ENCODE measurements around the gene PIGA.
A peak's percentile ranks its signal among the peaks of the same experiment; 100 is the strongest.
"Not testable (repeated sequence)": the region's sequence is repeated elsewhere in the genome, so short reads cannot be mapped to it uniquely, and the experiment has no call there.

The PIGA gene

DNA sequence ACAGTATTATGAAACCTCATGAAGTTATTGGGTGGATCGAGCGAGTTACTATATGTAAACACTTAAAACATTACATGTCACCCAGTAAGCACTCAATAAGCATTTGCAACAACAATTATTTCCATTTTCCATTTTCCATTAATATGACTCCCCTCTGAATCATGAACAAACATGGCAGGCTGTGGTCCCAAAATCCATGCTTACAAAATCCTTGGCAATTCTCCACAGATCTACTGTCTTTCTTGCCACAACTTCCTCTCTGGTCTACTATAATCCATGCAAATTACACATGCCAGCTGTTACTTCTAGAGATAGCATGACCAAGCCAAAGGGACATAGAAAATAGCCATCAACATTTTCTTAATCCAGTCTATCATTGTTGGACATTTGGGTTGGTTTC, 41.9 kb downstream of the PIGA start:
- no peak overlapping the region for H3K9ac ChIP-seq (ENCODE audit: low read length)
- H3K4me3 ChIP-seq (ENCODE audit: low read depth, low read length): no peak overlapping the region
- no peaks in the 10 kb centered on the region for H3K9me3 ChIP-seq (ENCODE audit: control insufficient read depth, insufficient read depth, low read depth, low read length)
- H3K27ac ChIP-seq (ENCODE audit: low read depth, low read length): no peak overlapping the region
- no peaks in the 10 kb centered on the region for H3K4me1 ChIP-seq (ENCODE audit: control insufficient read depth, insufficient read depth, low read length)
- H3K36me3 ChIP-seq (ENCODE audit: control insufficient read depth, insufficient read depth, low read length): no peaks in the 10 kb centered on the region
- H3K27me3 ChIP-seq (ENCODE audit: control insufficient read depth, insufficient read depth, low read length): peaks cover 3% of the 10 kb centered on the region; the same call in 1 of the 2 replicates

DNA sequence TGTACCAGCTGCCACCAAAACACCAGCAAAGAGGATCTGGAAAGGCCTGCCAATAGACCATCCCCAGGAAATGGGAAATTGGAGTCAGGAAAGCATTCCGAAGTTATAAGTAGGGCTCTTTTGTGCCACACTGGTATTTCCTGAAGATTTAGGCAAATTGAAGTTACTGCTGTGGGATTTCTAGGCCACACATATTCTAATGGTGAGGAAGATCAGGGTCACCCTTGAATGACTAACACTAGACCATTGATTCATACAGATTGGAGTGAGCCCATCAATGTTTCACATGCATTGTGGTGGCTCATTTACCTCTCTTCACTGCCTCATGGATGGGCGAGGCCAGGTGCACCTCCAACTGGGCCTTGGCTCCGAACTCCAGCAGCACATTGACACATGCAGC, 42.5 kb downstream of the PIGA start:
- H3K4me3 ChIP-seq (ENCODE audit: low read depth, low read length): no peak overlapping the region
- no peaks in the 10 kb centered on the region for H3K9me3 ChIP-seq (ENCODE audit: control insufficient read depth, insufficient read depth, low read depth, low read length)
- H3K27me3 ChIP-seq (ENCODE audit: control insufficient read depth, insufficient read depth, low read length): peaks cover 3% of the 10 kb centered on the region; the same call in 1 of the 2 replicates
- H3K36me3 ChIP-seq (ENCODE audit: control insufficient read depth, insufficient read depth, low read length): no peaks in the 10 kb centered on the region
- H3K27ac ChIP-seq (ENCODE audit: low read depth, low read length): no peak overlapping the region
- H3K9ac ChIP-seq (ENCODE audit: low read length): no peak overlapping the region
- no peaks in the 10 kb centered on the region for H3K4me1 ChIP-seq (ENCODE audit: control insufficient read depth, insufficient read depth, low read length)

DNA sequence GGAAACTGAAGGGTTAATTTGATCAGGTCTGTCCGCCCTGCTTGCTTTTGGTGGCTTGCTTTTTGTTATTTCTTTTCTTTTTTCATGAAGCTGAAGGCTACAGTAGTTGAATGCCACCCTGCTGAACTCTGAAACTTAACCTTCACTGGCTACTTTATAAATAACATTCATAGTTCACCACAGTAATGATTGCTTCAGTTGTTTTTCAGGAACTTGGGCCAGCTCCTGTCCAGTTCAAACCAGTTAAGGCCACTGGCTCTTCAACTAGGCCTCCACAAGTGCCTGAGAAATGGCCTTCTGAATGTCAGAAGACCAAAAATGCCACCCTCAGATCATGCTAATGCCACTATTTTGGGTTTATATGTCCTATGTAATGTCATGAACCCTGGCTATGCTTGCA, 57.7 kb downstream of the PIGA start:
- H3K9me3 ChIP-seq (ENCODE audit: control insufficient read depth, insufficient read depth, low read depth, low read length): no peaks in the 10 kb centered on the region; the same call in 1 of the 2 replicates
- H3K4me1 ChIP-seq (ENCODE audit: control insufficient read depth, insufficient read depth, low read length): no peaks in the 10 kb centered on the region
- no peaks in the 10 kb centered on the region for H3K36me3 ChIP-seq (ENCODE audit: control insufficient read depth, insufficient read depth, low read length)
- peaks cover 2% of the 10 kb centered on the region; the same call in 1 of the 2 replicates for H3K27me3 ChIP-seq (ENCODE audit: control insufficient read depth, insufficient read depth, low read length)
- no peak overlapping the region for H3K4me3 ChIP-seq (ENCODE audit: low read depth, low read length)
- no peak overlapping the region for H3K27ac ChIP-seq (ENCODE audit: low read depth, low read length)
- H3K9ac ChIP-seq (ENCODE audit: low read length): no peak overlapping the region

DNA sequence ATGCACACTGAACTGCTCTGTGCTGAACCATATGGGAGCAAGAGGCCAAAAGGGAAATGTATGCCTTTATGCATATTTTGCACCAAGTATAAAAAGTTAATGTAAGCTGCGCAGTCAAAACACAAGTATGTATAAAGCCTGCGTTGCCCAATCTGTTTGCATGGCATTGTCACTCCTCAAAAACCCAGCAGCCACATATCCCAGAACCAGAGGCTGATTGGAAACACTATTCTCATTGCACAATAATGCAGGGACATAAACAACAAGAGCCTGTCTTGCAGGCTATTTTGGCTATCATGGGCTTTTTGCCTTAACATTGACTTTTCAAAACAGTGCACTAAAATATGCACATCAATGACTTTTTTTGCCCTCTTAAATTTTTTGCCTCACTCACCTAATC, 60.4 kb downstream of the PIGA start:
- Histone ChIP-seq H3K4me3 (ENCODE audit: low read depth, low read length) (no peak overlapping the region), H3K36me3 (ENCODE audit: control insufficient read depth, insufficient read depth, low read length) (no peaks in the 10 kb centered on the region), H3K9ac (ENCODE audit: low read length) (no peak overlapping the region), H3K9me3 (ENCODE audit: control insufficient read depth, insufficient read depth, low read depth, low read length) (no peaks in the 10 kb centered on the region; the same call in 1 of the 2 replicates), H3K27ac (ENCODE audit: low read depth, low read length) (no peak overlapping the region), H3K27me3 (ENCODE audit: control insufficient read depth, insufficient read depth, low read length) (no peaks in the 10 kb centered on the region; the same call in 1 of the 2 replicates), H3K4me1 (ENCODE audit: control insufficient read depth, insufficient read depth, low read length) (peaks cover 5% of the 10 kb centered on the region)

- H3K9ac ChIP-seq (ENCODE audit: low read length); H3K27ac ChIP-seq (ENCODE audit: low read depth, low read length): not testable (repeated sequence)
Measured at GRCh38 chrX:15273275-15273674, 62.0 kb downstream of the PIGA start.

GRCh38 chrX:15271757-15272156, 63.6 kb downstream of the PIGA start:
- Histone ChIP-seq H3K27me3 (ENCODE audit: control insufficient read depth, insufficient read depth, low read length) (no peaks in the 10 kb centered on the region; the same call in 1 of the 2 replicates), H3K4me1 (ENCODE audit: control insufficient read depth, insufficient read depth, low read length) (peaks cover 12% of the 10 kb centered on the region)

More at GRCh38 chrX:15273275-15273674, 62.0 kb downstream of the PIGA start:
- not testable (repeated sequence) for H3K36me3 ChIP-seq (ENCODE audit: control insufficient read depth, insufficient read depth, low read length); H3K4me3 ChIP-seq (ENCODE audit: low read depth, low read length); H3K9me3 ChIP-seq (ENCODE audit: control insufficient read depth, insufficient read depth, low read depth, low read length); H3K27me3 ChIP-seq (ENCODE audit: control insufficient read depth, insufficient read depth, low read length)
- H3K4me1 ChIP-seq (ENCODE audit: control insufficient read depth, insufficient read depth, low read length): peaks cover 12% of the 10 kb centered on the region

DNA sequence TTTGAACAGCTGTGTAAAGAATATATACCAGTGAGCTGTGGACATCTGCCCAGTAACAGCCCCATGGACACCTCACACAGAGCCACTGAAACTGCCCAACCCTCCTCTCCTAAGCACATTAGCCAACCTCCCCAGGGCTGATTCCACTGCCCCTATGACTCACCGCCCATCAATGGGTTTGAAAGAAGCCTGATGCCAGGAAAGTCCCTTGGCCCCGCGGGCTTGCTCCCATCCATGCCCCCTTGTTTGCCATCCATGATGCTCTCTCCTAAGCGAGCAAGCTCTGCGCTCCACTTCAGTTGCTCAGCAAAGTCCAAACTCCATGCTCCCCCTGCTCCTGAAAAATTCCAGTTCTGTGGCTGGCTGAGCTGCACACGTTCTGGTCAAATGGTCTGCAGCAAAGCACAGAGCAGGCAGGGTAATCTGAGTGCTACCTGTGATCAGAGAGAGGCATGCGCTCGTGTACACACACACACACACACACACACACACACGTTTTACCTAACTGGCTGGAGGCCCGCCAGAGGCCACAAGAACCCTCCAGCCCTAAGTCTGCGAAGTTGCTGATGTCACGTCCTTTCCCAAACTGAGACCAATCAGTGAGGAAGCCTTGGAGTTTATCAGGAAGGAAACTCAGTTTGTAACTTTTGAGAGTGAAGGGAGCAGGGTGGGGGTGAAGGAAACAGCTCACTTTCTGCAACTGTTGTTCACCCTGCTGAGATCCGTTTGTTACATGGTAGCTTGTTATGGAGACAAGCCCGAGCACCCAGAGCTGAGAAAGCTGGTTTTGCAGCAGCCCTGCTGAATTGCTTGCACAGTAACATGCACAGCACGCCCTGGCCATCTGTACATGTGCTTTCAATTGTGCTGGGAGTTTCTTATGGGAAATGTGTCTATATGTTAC, 65.5 kb downstream of the PIGA start, which contains the start of gene ASB9:
Gene ASB9 (minus strand): TSS at position 466 of the 904 bp plus-strand sequence. CDS start 209 bp downstream, at position 257.
- Histone ChIP-seq H3K4me1 (ENCODE audit: control insufficient read depth, insufficient read depth, low read length) (peaks cover 12% of the 10 kb centered on the region), H3K4me3 (ENCODE audit: low read depth, low read length) (peak within 1 kb of the TSS; percentile 34; the same call in 1 of the 2 replicates), H3K9ac (ENCODE audit: low read length) (peak within 1 kb of the TSS; percentile 20), H3K27me3 (ENCODE audit: control insufficient read depth, insufficient read depth, low read length) (peaks cover 3% of the 10 kb centered on the region; the same call in 1 of the 2 replicates), H3K27ac (ENCODE audit: low read depth, low read length) (no peak within 1 kb of the TSS), H3K36me3 (ENCODE audit: control insufficient read depth, insufficient read depth, low read length) (no peaks in the 10 kb centered on the region), H3K9me3 (ENCODE audit: control insufficient read depth, insufficient read depth, low read depth, low read length) (peaks cover 2% of the 10 kb centered on the region; the same call in 1 of the 2 replicates)

More at GRCh38 chrX:15271757-15272156, 63.6 kb downstream of the PIGA start:
- no peak overlapping the region for H3K4me3 ChIP-seq (ENCODE audit: low read depth, low read length)
- no peaks in the 10 kb centered on the region for H3K36me3 ChIP-seq (ENCODE audit: control insufficient read depth, insufficient read depth, low read length)
- H3K9me3 ChIP-seq (ENCODE audit: control insufficient read depth, insufficient read depth, low read depth, low read length): no peaks in the 10 kb centered on the region; the same call in 1 of the 2 replicates
- no peak overlapping the region for H3K9ac ChIP-seq (ENCODE audit: low read length)
- no peak overlapping the region for H3K27ac ChIP-seq (ENCODE audit: low read depth, low read length)

Measured in HUES6 (cell line).